IPS DF 6.9 (cell line): Measurements from ENCODE around the gene STOM.
"Not testable (repeated sequence)": the region's sequence is repeated elsewhere in the genome, so short reads cannot be mapped to it uniquely, and the experiment has no call there.

ENCODE experiments used
- DNase-seq: peaks from one replicate; pipeline ENCODE4 v3.0.0-alpha.2; 2013; ENCODE audit warnings: low read depth, low spot score
- H3K27ac ChIP-seq: one replicate; pipeline ENCODE4 v1.5.1; 2013; ENCODE audit warnings: low read length, control low read depth
- H3K27me3 ChIP-seq: 2 replicates; pipeline ENCODE4 v1.6.1; 2013; ENCODE audit warnings: mild to moderate bottlenecking, low read length; ENCODE audit not compliant: control insufficient read depth, insufficient read depth
- H3K36me3 ChIP-seq: 2 replicates; pipeline ENCODE4 v1.6.1; 2013; ENCODE audit warnings: low read length; ENCODE audit not compliant: control insufficient read depth, insufficient read depth
- H3K4me1 ChIP-seq: 2 replicates; pipeline ENCODE4 v1.6.1; 2013; ENCODE audit warnings: low read length; ENCODE audit not compliant: control insufficient read depth, insufficient read depth
- H3K4me3 ChIP-seq: 2 replicates; pipeline ENCODE4 v1.5.1; 2013; ENCODE audit warnings: mild to moderate bottlenecking, low read length
- H3K9me3 ChIP-seq: 2 replicates; pipeline ENCODE4 v1.6.1; 2013; ENCODE audit warnings: low read length, inconsistent platforms; ENCODE audit not compliant: control insufficient read depth, insufficient read depth
- WGBS: extraction: QIAGEN DNeasy Blood & Tissue Kit; methylation state at CpG from one replicate; pipeline ENCODE4 v1.1.7; 2013; ENCODE audit warnings: mixed read lengths, missing lambda C conversion rate; ENCODE audit not compliant: insufficient read length, insufficient coverage; 5-methylcytosine and 5-hydroxymethylcytosine counted together

The STOM gene

DNA sequence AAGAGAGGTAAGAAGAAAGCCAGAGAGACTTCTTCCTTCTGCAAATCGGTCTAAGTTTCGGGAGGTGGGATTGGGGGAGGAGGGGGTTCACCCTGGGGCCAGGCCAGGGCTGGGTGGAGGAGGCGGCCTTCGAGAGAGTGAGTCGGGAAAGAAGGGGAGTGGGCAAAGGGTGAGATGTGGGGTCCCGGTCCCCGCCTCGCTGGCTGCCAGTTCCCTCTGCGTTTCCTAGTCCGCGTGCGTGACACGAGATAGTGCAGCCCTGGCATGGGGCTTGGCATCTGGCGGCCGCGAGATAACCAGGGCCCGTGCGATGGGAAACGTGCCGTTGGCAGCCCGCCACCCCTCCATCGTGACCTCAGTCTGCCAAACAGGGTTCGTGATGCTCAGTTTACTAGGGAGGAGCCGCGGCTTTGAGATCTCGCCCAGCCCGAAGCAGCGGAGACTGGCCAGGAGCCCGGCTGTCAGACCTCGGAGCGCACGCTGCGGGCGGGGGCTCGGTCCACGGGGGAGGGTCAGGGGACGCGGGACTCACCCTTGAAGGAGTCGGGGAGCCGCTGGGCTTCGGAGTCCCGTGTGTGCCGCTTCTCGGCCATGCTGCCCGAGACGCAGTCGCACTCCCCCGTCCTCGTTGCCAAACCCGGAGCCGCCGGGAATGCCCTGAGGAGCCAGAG lies at the start of gene STOM:
TSS of gene STOM (minus strand) at position 656 of the 671 bp plus-strand sequence. CDS start at position 593, 63 bp downstream.
- Histone ChIP-seq H3K27ac (no peak within 1 kb of the TSS), H3K4me3 (peak within 1 kb of the TSS; percentile 54; the same call in 1 of the 2 replicates), H3K36me3 (no peaks in the 10 kb centered on the region), H3K4me1 (peaks cover 3% of the 10 kb centered on the region), H3K27me3 (peaks cover 2% of the 10 kb centered on the region; the same call in 1 of the 2 replicates), H3K9me3 (no peaks in the 10 kb centered on the region)
- no CpG with 5 or more reads among the region's 52 CpGs for WGBS
- DNase-seq = peak; percentile 22

- Histone ChIP-seq H3K4me3 (no peak overlapping the region), H3K27me3 (no peaks in the 10 kb centered on the region), H3K27ac (no peak overlapping the region), H3K9me3 (no peaks in the 10 kb centered on the region), H3K36me3 (no peaks in the 10 kb centered on the region), H3K4me1 (no peaks in the 10 kb centered on the region)
- no peak for DNase-seq
- WGBS = no CpG with 5 or more reads among the region's 3 CpGs
These were observed 41.9 kb upstream of the STOM start for GRCh38 chr9:121411993-121412392.

- Histone ChIP-seq H3K4me3 (no peak overlapping the region), H3K27ac (no peak overlapping the region), H3K9me3 (no peaks in the 10 kb centered on the region), H3K4me1 (no peaks in the 10 kb centered on the region), H3K27me3 (no peaks in the 10 kb centered on the region), H3K36me3 (no peaks in the 10 kb centered on the region)
- no peak for DNase-seq
- WGBS = no CpG with 5 or more reads among the region's 1 CpG
These were observed 35.8 kb upstream of the STOM start for GRCh38 chr9:121405899-121406298.

GRCh38 chr9:121404906-121405305 lies 34.9 kb upstream of the STOM start:
- WGBS = 100% methylated on average over 1 of the region's 2 CpGs
- Histone ChIP-seq H3K27me3 (no peaks in the 10 kb centered on the region), H3K27ac (no peak overlapping the region), H3K9me3 (no peaks in the 10 kb centered on the region), H3K4me3 (no peak overlapping the region), H3K4me1 (no peaks in the 10 kb centered on the region), H3K36me3 (no peaks in the 10 kb centered on the region)
- DNase-seq = no peak

DNA sequence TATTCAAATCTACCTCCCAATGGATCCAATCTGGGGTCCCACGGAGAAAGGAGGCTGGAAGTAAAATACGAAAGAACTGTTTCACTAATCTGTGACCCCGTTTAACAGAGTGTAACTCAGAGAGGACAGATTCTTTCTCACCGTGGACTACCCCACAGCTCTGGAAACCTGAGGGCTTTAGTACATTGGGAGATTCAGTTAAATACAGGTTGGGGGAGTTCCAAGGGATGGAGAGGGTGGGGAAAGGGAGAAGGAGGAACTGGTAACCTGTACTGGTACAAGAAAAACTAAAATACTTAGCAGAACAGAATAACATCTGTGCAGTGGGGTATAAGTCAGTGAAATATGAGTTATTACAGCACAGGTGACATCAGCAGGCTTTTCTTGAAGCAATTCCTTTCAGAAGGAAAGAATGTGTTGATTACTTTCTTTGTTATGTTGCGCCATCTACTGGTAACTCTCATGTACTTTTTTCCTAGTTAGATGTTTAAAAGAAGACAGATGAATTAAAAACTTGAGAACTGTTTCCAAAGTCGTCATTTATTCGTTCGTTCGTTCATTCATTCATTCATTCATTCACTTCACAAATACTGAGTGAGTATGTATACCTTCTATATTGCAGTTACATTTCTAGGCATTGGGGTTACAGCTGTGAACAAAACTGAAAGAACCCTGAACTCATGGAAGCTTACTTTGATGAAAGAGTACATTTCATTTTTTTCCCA lies 30.0 kb upstream of the STOM start:
- H3K4me1 ChIP-seq = no peaks in the 10 kb centered on the region
- no peaks in the 10 kb centered on the region for H3K27me3 ChIP-seq
- WGBS = no CpG with 5 or more reads among the region's 9 CpGs
- H3K36me3 ChIP-seq = no peaks in the 10 kb centered on the region
- no peak overlapping the region for H3K4me3 ChIP-seq
- H3K27ac ChIP-seq = no peak overlapping the region
- DNase-seq = no peak
- no peaks in the 10 kb centered on the region for H3K9me3 ChIP-seq

DNA sequence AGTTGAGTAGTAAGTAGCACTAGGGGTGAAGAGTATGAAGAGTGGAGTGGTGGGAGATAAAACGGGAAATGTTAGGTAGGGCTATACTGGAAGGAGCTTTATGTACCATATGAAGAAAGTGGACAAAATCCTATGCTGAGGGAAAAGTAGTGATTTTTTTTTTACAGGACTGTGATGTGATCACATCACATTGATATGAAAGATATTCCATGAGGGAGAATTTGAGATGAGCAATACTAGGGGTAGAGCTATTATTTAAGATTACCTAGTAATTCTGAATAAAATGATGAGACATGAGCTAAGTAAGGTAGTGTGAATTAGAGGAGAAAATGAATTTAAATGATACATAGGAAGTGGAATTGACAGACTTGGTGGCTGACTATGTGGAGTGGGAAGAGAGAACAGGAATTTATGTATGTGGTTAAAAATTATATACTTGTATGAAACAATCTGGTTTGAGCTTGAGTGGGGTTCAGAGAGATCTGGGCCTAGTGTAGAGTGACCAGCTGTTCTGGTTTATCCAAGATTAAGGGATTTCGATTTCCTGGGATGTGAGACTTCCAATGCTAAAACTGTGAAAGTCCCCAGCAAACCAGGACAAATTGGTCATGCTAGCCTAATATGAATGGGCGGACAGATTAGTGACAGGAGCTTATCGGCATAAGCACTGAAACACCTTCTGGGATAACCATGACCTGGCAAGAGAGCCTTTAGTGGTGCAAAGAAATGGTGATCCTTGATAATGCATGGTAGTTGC lies 29.3 kb upstream of the STOM start:
- H3K27ac ChIP-seq = no peak overlapping the region

GRCh38 chr9:121398374-121398773 lies 28.3 kb upstream of the STOM start:
- WGBS = no CpG with 5 or more reads among the region's 5 CpGs
- no peaks in the 10 kb centered on the region for H3K36me3 ChIP-seq
- no peaks in the 10 kb centered on the region for H3K4me1 ChIP-seq
- no peak for DNase-seq
- no peak overlapping the region for H3K4me3 ChIP-seq
- H3K27ac ChIP-seq = no peak overlapping the region
- H3K27me3 ChIP-seq = no peaks in the 10 kb centered on the region
- no peaks in the 10 kb centered on the region for H3K9me3 ChIP-seq

More for the DNA sequence above, 29.3 kb upstream of the STOM start:
- no peaks in the 10 kb centered on the region for H3K27me3 ChIP-seq
- no peak for DNase-seq
- H3K4me1 ChIP-seq = no peaks in the 10 kb centered on the region
- H3K36me3 ChIP-seq = no peaks in the 10 kb centered on the region
- WGBS = 100% methylated on average over 1 of the region's 4 CpGs
- H3K4me3 ChIP-seq = no peak overlapping the region
- H3K9me3 ChIP-seq = no peaks in the 10 kb centered on the region

- not testable (repeated sequence) for DNase-seq, H3K27me3 ChIP-seq, H3K4me3 ChIP-seq, H3K36me3 ChIP-seq, H3K9me3 ChIP-seq, H3K27ac ChIP-seq, H3K4me1 ChIP-seq
- no CpG with 5 or more reads among the region's 1 CpG for WGBS
These were observed 27.2 kb upstream of the STOM start for GRCh38 chr9:121397277-121397676.

DNA sequence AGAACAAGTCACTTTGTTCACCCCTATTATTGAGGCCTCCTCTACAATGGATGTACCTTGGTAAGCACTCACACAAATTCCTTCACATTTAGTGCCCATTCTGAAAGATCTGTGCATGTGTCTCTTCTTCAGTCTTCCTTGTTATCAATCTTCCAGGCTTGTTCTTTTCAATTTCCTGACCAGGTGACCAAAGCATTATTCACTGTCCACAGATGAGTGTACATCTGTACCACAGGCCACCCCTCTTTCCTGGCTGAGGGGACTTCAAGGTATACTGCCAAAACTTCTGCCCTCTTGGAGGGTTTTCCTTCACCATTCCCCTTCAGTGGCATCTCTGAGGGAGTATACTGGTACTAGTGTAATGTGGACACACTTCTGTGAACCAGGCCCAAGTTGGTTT lies 25.5 kb upstream of the STOM start:
- Histone ChIP-seq H3K27me3 (no peaks in the 10 kb centered on the region), H3K9me3 (no peaks in the 10 kb centered on the region), H3K36me3 (no peaks in the 10 kb centered on the region), H3K27ac (no peak overlapping the region), H3K4me1 (peaks cover 1% of the 10 kb centered on the region; the same call in 1 of the 2 replicates), H3K4me3 (no peak overlapping the region)
- no peak for DNase-seq

GRCh38 chr9:121394292-121394691 lies 24.2 kb upstream of the STOM start:
- no CpG with 5 or more reads among the region's 3 CpGs for WGBS
- Histone ChIP-seq H3K4me3 (no peak overlapping the region), H3K27ac (no peak overlapping the region)

More at GRCh38 chr9:121394292-121394691, 24.2 kb upstream of the STOM start:
- no peak for DNase-seq
- Histone ChIP-seq H3K9me3 (no peaks in the 10 kb centered on the region), H3K27me3 (no peaks in the 10 kb centered on the region), H3K36me3 (no peaks in the 10 kb centered on the region), H3K4me1 (peaks cover 1% of the 10 kb centered on the region; the same call in 1 of the 2 replicates)
